Stimulated activated naive B cell treated with anti-CD40 and anti-IgM and Interleukin-4, amounts not matched to agents 10 μg/mL and 1 μg/mL and 100 μg/mL, for 72 hours (primary cell): ENCODE measurements around the gene SUPT20HL1.

Experiments
- ATAC-seq, 2 donors: fragments of 150-1000 bp; cut with Tn5 transposase; replicated peaks; 2 replicates each; pipeline ENCODE4 v1.10.0; 2021; ENCODE audit warnings: moderate library complexity in 1 of 2
- DNase-seq: peaks from one replicate; pipeline ENCODE4 v3.0.0; 2021
- H3K27ac Mint-ChIP-seq: one replicate; pipeline ENCODE4 v1.8.0; 2022; ENCODE audit warnings: mild to moderate bottlenecking, mixed read lengths
- H3K27me3 Mint-ChIP-seq, 2 donors: one replicate each; pipeline ENCODE4 v1.8.0; 2022; ENCODE audit warnings: mixed read lengths in 2 of 2
- H3K36me3 Mint-ChIP-seq, 2 donors: one replicate each; pipeline ENCODE4 v1.8.0; 2022; ENCODE audit warnings: mixed read lengths in 2 of 2, mild to moderate bottlenecking in 1 of 2
- H3K4me1 Mint-ChIP-seq, 2 donors: one replicate each; pipeline ENCODE4 v1.8.0; 2022; ENCODE audit warnings: mixed read lengths in 2 of 2, mild to moderate bottlenecking in 1 of 2
- H3K4me3 Mint-ChIP-seq, 2 donors: one replicate each; pipeline ENCODE4 v1.8.0; 2022; ENCODE audit warnings: mild to moderate bottlenecking in 2 of 2, mixed read lengths in 2 of 2, moderate library complexity in 1 of 2
- H3K9me3 Mint-ChIP-seq, 2 donors: one replicate each; pipeline ENCODE4 v1.8.0; 2022; ENCODE audit warnings: mixed read lengths in 2 of 2, mild to moderate bottlenecking in 1 of 2

The SUPT20HL1 gene

DNA sequence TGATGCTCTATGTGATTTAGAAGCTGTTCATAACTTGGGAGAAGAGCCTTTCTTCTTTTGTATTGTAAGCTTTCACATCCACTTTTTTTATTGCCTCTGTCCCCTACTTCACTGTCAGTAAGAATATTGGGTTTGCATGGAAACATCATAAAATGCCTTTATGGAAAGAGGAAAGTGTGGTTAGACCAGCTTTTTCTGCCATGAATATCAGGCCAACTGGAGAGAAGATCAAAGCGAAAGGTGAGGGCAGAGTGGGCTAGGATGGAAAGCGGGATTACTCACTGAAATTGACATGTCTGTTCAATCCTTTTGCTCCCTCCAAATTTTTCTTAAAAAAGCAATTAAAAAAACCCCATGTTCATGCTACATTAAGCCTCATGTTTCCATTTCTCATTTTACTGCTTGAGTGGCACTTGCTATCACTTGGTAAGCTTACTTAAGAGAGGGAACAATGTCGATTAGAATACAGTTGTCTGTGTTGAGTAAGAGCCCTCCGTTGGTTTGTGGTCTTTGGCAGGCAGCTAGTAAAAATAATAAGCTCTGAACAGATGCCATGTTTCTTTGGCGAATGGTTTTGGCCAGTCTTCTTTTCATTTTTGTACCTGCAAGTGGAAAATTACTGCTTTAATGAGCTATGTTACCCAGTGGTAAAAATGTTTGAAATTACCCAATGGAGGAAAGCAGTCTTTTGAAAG lies 35.9 kb downstream of the SUPT20HL1 start:
- no peaks in the 10 kb centered on the region for H3K9me3 Mint-ChIP-seq
- peaks cover 0 to 4% of the 10 kb centered on the region in 2 donors for H3K4me1 Mint-ChIP-seq
- no peak overlapping the region for H3K4me3 Mint-ChIP-seq
- no peaks in the 10 kb centered on the region for H3K36me3 Mint-ChIP-seq
- H3K27me3 Mint-ChIP-seq: peaks cover 7 to 28% of the 10 kb centered on the region in 2 donors
- no peak overlapping the region for H3K27ac Mint-ChIP-seq
- ATAC-seq (no peak), DNase-seq (no peak)

DNA sequence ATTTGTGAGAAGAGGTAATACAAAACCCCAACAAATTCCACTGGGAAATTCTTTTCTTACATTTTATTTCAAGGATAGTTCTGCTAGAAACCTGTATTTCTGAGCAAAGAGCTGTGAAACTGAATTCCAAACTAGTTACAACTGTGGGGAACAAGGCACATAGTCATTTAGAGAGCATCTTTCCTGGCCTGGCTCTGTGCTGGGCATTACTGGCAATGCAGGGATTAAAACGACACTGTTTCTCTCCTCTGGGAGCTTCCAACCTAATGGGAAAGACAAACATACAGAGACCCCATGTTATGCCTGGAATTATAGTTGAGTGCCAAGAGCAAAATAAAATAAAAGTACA lies 36.5 kb downstream of the SUPT20HL1 start:
- Mint-ChIP-seq H3K4me1 (peaks cover 0 to 4% of the 10 kb centered on the region in 2 donors), H3K36me3 (no peaks in the 10 kb centered on the region), H3K27ac (no peak overlapping the region), H3K9me3 (no peaks in the 10 kb centered on the region), H3K27me3 (peaks cover 7 to 22% of the 10 kb centered on the region in 2 donors), H3K4me3 (no peak overlapping the region)
- ATAC-seq (no peak), DNase-seq (no peak)

DNA sequence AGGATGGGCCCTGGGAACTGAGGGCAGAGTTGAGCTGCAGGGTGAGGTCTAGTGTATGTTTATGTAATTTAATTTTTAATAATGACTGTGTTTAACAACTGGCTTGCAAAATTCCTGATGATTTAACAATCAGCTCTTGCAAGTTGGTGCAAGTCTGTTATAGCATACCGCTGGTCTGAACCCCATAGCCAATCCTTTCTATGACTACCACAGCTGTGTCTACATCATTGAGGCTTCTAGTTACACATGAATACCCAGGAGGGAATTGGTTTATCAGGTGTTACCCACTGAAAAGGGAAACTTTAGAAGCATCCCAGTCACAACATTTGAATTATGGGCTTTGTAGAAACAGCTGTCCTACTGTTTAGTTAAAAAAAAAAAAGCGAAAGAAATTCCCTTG lies 38.3 kb downstream of the SUPT20HL1 start:
- DNase-seq (no peak), ATAC-seq (no peak)
- Mint-ChIP-seq H3K36me3 (no peaks in the 10 kb centered on the region), H3K27ac (no peak overlapping the region), H3K4me1 (peaks cover 0 to 4% of the 10 kb centered on the region in 2 donors), H3K27me3 (peaks cover under 1 to 12% of the 10 kb centered on the region in 2 donors), H3K4me3 (no peak overlapping the region), H3K9me3 (no peaks in the 10 kb centered on the region)

DNA sequence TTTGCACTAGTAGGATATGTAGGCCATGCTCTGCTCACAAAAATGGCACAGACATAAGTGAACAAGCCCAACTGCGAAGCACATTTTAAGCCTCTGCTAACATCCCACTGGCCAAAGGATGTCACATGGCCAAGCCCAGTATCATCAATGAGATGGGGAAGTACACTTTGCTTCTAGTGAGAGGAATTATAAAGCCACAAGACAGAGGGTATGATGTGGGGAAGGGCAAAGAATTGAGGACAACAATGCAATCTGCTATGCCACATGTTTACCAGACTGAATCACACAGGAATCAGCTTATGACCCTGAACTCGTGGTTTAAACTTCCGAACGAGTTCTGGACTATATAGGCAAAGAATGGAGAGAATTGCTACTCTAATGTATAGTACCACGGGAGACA lies 39.1 kb downstream of the SUPT20HL1 start:
- no peak for DNase-seq
- H3K27me3 Mint-ChIP-seq: peaks cover 0 to 12% of the 10 kb centered on the region in 2 donors
- peaks cover 0 to 4% of the 10 kb centered on the region in 2 donors for H3K4me1 Mint-ChIP-seq
- H3K27ac Mint-ChIP-seq: no peak overlapping the region
- H3K4me3 Mint-ChIP-seq: no peak overlapping the region
- H3K36me3 Mint-ChIP-seq: no peaks in the 10 kb centered on the region
- no peak for ATAC-seq
- no peaks in the 10 kb centered on the region for H3K9me3 Mint-ChIP-seq

DNA sequence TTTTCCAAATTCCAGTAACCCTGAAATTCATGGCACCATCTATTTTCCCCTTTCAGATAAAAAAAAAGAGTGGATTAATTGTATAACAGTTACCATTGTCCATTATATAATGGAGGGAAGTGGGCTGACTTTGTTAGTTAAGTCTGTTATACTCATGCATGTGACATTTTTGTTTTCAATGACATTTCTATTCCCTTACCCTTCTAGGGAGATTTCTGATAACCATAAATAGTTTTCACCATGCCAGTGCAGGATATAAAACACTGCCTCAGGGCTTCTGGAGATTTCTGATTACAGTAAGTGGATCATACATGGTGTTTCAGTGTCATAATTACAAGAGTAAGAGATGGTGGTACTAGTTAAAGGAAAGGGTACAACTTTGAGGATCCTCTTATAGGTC lies 45.5 kb downstream of the SUPT20HL1 start:
- DNase-seq (no peak), ATAC-seq (no peak)
- no peak overlapping the region for H3K4me3 Mint-ChIP-seq
- no peak overlapping the region for H3K27ac Mint-ChIP-seq
- no peaks in the 10 kb centered on the region for H3K36me3 Mint-ChIP-seq
- peaks cover 0 to 9% of the 10 kb centered on the region in 2 donors for H3K27me3 Mint-ChIP-seq
- no peaks in the 10 kb centered on the region for H3K9me3 Mint-ChIP-seq
- no peaks in the 10 kb centered on the region for H3K4me1 Mint-ChIP-seq
